Measurements from ENCODE around the gene ARHGEF38.
A peak's percentile ranks its signal among the peaks of the same experiment; 100 is the strongest.

Gene ARHGEF38

DNA sequence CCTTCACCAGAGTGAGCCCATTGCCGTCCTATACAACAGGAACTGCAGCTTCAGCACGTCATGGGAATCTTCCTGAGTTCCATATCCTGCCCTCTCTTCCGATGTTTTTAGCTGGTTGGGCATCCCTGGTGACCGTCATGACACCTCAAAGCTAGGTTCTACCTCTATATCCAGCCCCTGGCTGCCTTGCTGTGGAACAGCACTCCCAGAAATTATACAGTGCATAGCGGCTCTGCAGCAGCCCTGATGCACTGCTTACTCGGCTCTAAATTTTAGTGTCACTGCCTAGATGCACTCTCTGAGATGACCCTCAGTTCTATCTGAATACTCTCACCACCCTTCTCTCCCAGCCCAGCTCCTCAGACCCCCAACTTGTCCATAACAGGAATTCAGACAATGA is 44.3 kb downstream of the ARHGEF38 start:
- Histone ChIP-seq H3K36me3 (replicated peaks) (no peaks in the 10 kb centered on the region), H3K27ac (no peak overlapping the region), H3K4me3 (ENCODE audit: low read depth, low read length) (no peak overlapping the region), H3K27me3 (replicated peaks) (peaks cover 3% of the 10 kb centered on the region)
- in situ Hi-C loops (cut with HindIII; ENCODE audit: low pct_ligation_motif_present, low sequenced_read_pairs), result no loop called here
- DNase-seq, result no peak
- TF ChIP-seq, protein P1, sequence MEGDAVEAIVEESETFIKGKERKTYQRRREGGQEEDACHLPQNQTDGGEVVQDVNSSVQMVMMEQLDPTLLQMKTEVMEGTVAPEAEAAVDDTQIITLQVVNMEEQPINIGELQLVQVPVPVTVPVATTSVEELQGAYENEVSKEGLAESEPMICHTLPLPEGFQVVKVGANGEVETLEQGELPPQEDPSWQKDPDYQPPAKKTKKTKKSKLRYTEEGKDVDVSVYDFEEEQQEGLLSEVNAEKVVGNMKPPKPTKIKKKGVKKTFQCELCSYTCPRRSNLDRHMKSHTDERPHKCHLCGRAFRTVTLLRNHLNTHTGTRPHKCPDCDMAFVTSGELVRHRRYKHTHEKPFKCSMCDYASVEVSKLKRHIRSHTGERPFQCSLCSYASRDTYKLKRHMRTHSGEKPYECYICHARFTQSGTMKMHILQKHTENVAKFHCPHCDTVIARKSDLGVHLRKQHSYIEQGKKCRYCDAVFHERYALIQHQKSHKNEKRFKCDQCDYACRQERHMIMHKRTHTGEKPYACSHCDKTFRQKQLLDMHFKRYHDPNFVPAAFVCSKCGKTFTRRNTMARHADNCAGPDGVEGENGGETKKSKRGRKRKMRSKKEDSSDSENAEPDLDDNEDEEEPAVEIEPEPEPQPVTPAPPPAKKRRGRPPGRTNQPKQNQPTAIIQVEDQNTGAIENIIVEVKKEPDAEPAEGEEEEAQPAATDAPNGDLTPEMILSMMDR (IDR thresholded peaks at IDR 0.05; ENCODE audit: low read depth, low read length, missing control alignments), result peak; percentile 5

DNA sequence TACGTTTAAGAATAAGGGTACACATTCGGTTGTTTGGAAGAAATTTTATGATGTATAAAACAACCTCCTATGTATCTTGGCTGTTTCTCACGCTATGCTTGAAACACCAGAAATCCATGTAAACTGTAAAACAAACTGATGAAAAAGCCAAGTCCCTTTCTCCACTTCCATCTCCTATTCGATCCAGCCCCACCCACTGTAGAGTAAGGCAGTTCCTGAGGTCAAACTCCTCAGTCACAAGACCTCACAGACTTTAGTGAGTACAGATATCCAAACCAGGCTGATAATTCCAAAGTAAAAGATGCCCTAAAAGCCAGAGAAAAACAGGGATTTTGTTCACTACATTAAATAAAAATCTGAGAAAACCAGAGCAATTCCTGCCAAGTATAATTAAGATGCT is 45.6 kb downstream of the ARHGEF38 start:
- TF ChIP-seq, protein P1 (IDR thresholded peaks at IDR 0.05; ENCODE audit: low read depth, low read length, missing control alignments), result no peak
- in situ Hi-C loops (cut with HindIII; ENCODE audit: low pct_ligation_motif_present, low sequenced_read_pairs), result no loop called here
- Histone ChIP-seq H3K27ac (no peak overlapping the region), H3K36me3 (replicated peaks) (no peaks in the 10 kb centered on the region), H3K27me3 (replicated peaks) (peaks cover 3% of the 10 kb centered on the region), H3K4me3 (ENCODE audit: low read depth, low read length) (no peak overlapping the region)
- no peak for DNase-seq

DNA sequence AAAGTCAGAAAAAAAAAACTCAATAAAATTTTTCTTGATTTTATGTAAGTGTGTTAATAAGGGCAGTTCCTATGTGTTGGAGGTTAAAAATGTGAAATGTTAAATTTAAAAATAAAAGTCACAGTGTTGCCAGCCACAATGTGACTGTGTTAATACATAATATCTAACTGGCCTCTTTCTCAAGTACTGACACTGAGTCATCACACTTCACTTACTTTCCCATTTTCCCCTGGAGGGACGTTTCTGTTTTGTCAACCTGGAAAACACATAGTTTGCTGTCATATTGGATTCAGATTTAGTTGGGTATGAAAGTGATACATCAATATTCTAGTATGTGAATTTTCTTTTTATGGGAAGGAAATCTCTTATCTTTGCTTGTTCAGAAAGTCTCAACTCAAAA is 46.4 kb downstream of the ARHGEF38 start:
- Histone ChIP-seq H3K36me3 (replicated peaks) (no peaks in the 10 kb centered on the region), H3K4me3 (ENCODE audit: low read depth, low read length) (no peak overlapping the region), H3K27ac (no peak overlapping the region), H3K27me3 (replicated peaks) (peaks cover 3% of the 10 kb centered on the region)
- TF ChIP-seq, protein P1 (IDR thresholded peaks at IDR 0.05; ENCODE audit: low read depth, low read length, missing control alignments), result no peak
- no peak for DNase-seq
- in situ Hi-C loops (cut with HindIII; ENCODE audit: low pct_ligation_motif_present, low sequenced_read_pairs), result no loop called here

DNA sequence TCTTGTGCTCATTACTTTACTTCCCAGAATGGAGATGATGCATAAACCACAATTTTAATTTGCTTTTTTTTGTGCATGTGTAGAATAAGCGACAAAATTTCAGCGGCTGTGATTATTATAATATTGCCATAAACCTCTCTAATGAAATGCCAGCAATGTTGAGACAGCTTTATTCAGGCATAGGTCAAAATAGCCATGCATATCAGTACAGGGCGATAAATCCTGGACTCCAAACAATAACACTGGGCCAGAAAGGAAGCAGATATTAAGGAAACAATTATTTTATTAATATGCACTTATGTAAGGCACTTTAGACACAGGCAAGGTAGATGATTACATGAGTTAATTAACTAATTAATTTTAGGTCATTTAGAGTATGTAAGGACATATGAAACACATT is 47.1 kb downstream of the ARHGEF38 start:
- in situ Hi-C loops (cut with HindIII; ENCODE audit: low pct_ligation_motif_present, low sequenced_read_pairs), result no loop called here
- Histone ChIP-seq H3K27me3 (replicated peaks) (peaks cover 3% of the 10 kb centered on the region), H3K36me3 (replicated peaks) (no peaks in the 10 kb centered on the region), H3K27ac (no peak overlapping the region), H3K4me3 (ENCODE audit: low read depth, low read length) (no peak overlapping the region)
- DNase-seq, result no peak
- TF ChIP-seq, protein P1 (IDR thresholded peaks at IDR 0.05; ENCODE audit: low read depth, low read length, missing control alignments), result no peak

DNA sequence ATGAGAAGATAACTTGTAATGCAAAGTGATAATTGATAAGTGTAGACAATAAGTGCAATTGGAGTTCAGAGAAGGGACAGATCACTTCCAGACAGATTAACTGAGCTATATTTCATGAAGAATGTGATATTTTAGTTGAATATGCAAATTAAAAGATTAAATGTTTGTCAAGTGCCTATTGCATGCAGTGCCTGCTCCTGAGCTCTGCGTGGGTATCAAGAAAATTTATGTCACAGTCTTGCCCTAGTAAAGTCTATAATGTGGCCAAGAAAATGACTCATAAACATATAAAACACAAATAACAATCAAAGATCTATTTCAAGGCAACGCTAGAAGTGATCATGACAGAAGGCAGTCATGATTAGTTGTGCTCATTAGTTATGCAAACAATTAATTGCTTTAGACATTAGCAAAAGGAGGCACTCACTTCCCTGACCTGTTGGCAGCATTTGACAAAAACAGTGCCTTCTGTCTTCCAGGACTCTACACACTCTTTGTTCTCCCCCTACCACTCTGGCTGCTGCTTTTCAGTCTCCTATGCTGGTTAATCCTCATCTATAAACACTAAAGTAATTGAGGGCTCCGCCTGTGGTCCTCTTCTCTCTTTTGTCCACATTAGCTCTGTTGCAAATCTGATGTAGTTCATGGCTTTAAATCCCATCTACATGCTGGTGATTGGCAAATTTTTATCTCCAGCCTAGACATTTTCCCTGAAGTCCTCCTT is 47.7 kb downstream of the ARHGEF38 start:
- Histone ChIP-seq H3K27ac (no peak overlapping the region), H3K27me3 (replicated peaks) (peaks cover 3% of the 10 kb centered on the region), H3K4me3 (ENCODE audit: low read depth, low read length) (no peak overlapping the region), H3K36me3 (replicated peaks) (no peaks in the 10 kb centered on the region)
- in situ Hi-C loops (cut with HindIII; ENCODE audit: low pct_ligation_motif_present, low sequenced_read_pairs), result no loop called here
- no peak for DNase-seq
- TF ChIP-seq, protein P1 (IDR thresholded peaks at IDR 0.05; ENCODE audit: low read depth, low read length, missing control alignments), result no peak

DNA sequence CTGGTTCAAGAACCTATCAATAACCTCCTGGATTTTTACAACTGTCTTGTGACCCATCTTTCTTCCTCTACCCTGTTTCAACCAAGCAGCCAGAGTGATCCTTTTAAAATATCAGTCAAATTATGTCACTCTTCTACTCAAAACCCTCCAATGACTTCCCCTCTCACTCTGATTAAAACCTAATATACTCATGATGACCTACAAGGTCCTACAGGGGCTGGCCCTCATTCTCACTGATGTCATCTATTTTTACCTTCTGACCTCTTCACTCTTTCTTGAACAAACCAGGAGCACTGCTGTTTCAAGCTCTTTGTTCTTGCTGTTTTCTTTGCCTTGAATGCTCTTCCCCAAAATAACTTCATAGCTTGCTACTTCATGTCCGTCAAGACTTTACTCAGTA is 48.5 kb downstream of the ARHGEF38 start:
- DNase-seq, result no peak
- TF ChIP-seq, protein P1 (IDR thresholded peaks at IDR 0.05; ENCODE audit: low read depth, low read length, missing control alignments), result no peak
- Histone ChIP-seq H3K4me3 (ENCODE audit: low read depth, low read length) (no peak overlapping the region), H3K27ac (no peak overlapping the region), H3K27me3 (replicated peaks) (peaks cover 3% of the 10 kb centered on the region), H3K36me3 (replicated peaks) (no peaks in the 10 kb centered on the region)
- in situ Hi-C loops (cut with HindIII; ENCODE audit: low pct_ligation_motif_present, low sequenced_read_pairs), result no loop called here

Measured in brain microvascular endothelial cell (primary cell).